DMS 273 treated with DMSO at 0.1 percent for 48 hours (cell line): ENCODE measurements around the gene SEC16B.
A peak's percentile ranks its signal among the peaks of the same experiment; 100 is the strongest.
"Not testable (repeated sequence)": the region's sequence is repeated elsewhere in the genome, so short reads cannot be mapped to it uniquely, and the experiment has no call there.

Source experiments
- DNase-seq: peaks from one replicate; lab custom pipeline; 2025; lab: John Stamatoyannopoulos, UW

SEC16B gene

GRCh38 chr1:177969825-177970371, at the start of gene SEC16B:
Gene SEC16B, minus strand, starts transcription at chr1:177970058. Its CDS starts 2,077 bp downstream, at chr1:177967981.
- DNase-seq, result no peak

- no peak for DNase-seq
These were observed 49.8 kb upstream of the SEC16B start for GRCh38 chr1:178019622-178020021.

GRCh38 chr1:178019208-178019607, 49.4 kb upstream of the SEC16B start:
- no peak for DNase-seq

DNA sequence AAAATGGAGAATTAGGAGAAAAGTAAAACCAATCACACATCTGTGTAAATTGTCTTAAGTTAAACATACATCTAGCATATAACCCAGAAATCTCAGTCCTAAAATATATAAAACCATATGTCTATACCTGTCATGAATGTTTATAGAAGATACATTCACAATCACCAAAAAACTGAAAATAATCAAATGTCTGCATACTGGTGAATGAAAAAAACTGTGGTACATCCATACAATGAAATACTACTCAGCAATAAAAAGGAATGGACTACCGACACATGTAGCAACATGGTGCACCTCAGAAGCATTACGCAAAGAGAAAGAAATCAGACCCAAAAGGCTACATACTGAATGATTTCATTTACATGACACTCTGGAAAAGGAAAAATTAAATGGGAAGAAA, 47.7 kb upstream of the SEC16B start:
- DNase-seq, result no peak

GRCh38 chr1:178011864-178012503, 42.1 kb upstream of the SEC16B start:
- DNase-seq, result no peak

DNA sequence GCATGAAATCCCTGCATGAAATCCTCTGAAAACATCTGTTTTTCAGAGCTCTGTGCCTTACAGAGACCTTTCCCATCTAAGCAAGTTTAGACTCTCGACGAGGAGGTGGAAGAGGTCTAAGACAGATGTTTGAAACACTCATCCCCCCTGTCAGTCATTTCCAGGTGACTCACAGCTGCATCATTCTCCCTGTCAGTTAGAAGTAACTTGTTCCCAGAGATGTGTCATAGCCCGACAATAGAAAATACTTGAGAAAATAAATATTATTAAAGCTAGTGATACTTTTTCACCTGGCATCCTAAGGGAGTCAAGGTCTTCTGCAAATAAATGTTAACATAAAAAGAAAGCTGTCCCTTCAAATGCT, 41.6 kb upstream of the SEC16B start:
- no peak for DNase-seq

- DNase-seq, result no peak
These were observed 41.0 kb upstream of the SEC16B start for GRCh38 chr1:178010674-178011464.

DNA sequence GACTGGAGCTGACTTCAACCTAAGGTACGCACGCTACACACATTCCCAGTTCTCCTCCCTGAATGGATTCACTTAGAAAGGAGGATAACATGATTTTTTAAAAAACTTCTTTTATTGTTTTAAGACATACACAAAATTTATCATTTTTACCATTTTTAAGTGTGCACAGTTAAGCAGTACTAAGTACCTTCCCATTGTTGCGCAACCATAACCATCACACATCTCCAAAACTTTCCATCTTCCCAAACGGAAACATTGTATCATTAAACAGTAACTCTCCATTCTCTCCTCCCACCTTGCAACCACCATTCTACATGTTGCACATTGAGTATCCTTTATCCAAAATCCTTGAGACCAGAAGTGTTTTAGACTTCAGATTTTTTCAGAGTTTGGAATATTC, 36.2 kb upstream of the SEC16B start:
- DNase-seq, result no peak

DNA sequence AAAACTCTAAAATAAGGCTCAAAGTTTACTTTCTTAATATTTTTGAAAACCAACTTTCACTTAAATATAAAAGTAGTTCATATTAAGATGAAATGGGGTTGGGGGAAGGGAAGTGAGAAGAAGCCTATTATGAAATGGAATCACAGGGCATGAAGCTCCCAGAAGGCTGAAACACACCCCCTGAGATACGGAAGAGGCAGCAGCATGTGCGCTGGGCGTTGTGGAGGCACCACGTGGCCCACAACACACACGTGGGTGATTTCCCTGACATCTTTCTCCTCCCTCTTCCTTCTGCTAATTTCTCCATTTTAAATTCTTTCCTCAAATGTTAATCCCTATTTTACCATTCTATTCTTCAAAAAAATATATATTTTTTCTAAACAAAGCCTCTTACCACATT, 35.6 kb upstream of the SEC16B start:
- DNase-seq, result no peak

GRCh38 chr1:178004926-178005391, 35.1 kb upstream of the SEC16B start:
- DNase-seq, result no peak

GRCh38 chr1:177998696-177999631, 29.1 kb upstream of the SEC16B start:
- DNase-seq, result no peak

GRCh38 chr1:177996957-177997356, 27.1 kb upstream of the SEC16B start:
- DNase-seq, result no peak

GRCh38 chr1:177995369-177995768, 25.5 kb upstream of the SEC16B start:
- DNase-seq, result no peak

DNA sequence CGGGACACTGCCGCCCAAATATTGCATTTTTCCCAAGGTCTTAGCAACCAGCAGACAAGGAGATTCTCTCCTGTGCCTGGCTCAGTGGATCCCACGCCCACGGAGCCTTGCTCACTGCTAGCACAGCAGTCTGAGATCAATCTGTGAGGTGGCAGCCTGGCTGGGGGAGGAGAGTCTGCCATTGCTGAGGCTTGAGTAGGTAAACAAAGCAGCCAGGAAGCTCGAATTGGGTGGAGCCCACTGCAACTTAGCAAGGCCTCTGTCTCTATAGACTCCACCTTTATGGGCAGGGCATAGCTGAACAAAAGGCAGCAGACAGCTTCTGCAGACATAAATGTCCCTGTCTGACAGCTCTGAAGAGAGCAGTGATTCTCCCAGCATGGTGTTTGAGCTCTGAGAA, 16.4 kb upstream of the SEC16B start:
- DNase-seq, result not testable (repeated sequence)

DNA sequence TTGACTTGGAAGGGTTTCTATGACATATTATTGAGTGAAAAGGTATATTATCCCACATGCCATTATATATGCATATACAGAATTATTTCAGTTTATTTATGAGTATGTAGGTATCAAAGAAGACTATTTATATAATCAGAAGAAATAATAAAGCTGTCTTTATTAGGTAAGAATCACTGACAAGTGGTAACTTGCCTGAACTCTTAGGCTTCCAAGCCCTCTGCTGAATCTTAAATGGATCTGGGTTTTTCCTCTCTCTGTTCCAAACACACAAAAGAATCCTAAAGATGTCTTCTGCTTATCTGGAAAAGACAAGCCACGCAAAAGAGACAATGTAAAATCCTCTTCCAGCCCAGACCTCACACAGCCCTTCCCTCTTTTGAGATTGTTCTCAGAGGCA, 14.9 kb upstream of the SEC16B start:
- DNase-seq, result no peak

GRCh38 chr1:177984136-177984525, 14.3 kb upstream of the SEC16B start:
- peak; percentile 90 for DNase-seq

GRCh38 chr1:177983482-177984135, 13.8 kb upstream of the SEC16B start:
- DNase-seq, result peak; percentile 55

- DNase-seq, result peak; percentile 91
These were observed 13.2 kb upstream of the SEC16B start for GRCh38 chr1:177983077-177983476.

- peak; percentile 59 for DNase-seq
These were observed 11.3 kb upstream of the SEC16B start for GRCh38 chr1:177981200-177981599.

DNA sequence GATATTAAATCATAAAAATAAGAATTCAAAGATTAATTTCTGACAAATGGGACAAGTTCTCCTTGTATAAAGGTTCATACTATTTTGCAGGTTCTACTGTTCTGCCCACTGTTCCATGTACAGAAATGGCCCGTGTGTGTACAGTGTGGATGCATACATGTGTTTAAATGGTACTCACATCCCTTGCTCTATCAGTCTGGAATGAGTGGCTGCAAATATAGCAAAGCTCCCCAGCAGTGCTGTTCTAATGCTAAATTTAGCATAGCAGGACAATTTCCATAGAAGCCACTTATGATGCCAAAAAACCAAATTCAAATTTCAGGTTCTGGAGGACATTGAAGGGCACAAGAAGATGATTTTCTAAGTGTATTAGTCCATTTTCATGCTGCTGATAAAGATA, 9.4 kb upstream of the SEC16B start:
- DNase-seq, result no peak

- DNase-seq, result no peak
These were observed 8.7 kb upstream of the SEC16B start for GRCh38 chr1:177978530-177978929.

DNA sequence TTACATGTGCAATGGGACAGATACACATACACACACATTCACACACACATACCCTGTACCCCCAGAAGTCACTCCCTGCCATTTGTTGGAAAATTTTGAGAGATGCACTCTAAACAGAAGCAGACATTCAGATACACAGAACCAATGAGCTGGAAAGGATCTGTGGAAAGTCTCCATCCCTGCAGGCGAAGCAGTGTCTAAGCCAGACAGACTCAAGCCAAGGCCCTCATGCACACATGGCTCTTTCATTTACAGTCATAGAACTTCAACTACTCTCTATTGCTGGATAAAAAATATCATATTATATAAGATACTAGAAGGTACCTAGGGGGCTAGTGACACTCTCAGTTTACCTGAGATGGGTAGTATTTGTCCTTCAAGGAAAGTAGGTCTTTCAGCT, 7.3 kb upstream of the SEC16B start:
- DNase-seq, result no peak
